SK-N-SH (cell line): ENCODE data around the gene SEM1. TPM values are rescaled to one million over a fixed set of nuclear protein-coding genes. Genes with fewer than 3 reads are reported as not detected.
A peak's percentile ranks its signal among the peaks of the same experiment; 100 is the strongest.

Source experiments
- CTCF ChIA-PET: fragments of 300-600, 350-600 bp; formaldehyde crosslinking; extraction: SDS; loops from one replicate; lab custom pipeline; 2021; lab: Yijun Ruan, JAX
- POLR2A ChIA-PET: fragments of 350-600 bp; sonication (Branson Sonifier 250); formaldehyde crosslinking; extraction: SDS; loops from one replicate; lab custom pipeline; 2020; ENCODE audit warnings: antibody characterized with exemption, inconsistent platforms; lab: Yijun Ruan, JAX
- DNase-seq: peaks from one replicate; pipeline ENCODE4 v3.0.0; 2012
- H2AFZ ChIP-seq: fragments of 200-600 bp; sonication (generic); 2 replicates; pipeline ENCODE4 v1.8.1; 2016; ENCODE audit warnings: antibody characterized with exemption, mild to moderate bottlenecking, low read depth
- H3F3A ChIP-seq: fragments of 200-600 bp; sonication (generic); replicated peaks from 2 replicates; pipeline ENCODE3; 2016; ENCODE audit warnings: antibody characterized with exemption, mild to moderate bottlenecking; ENCODE audit not compliant: insufficient read depth
- H3K27ac ChIP-seq, 2 experiments: fragments of 200-500 bp in 1 of 2; fragments of 200-600 bp in 1 of 2; sonication (Bioruptor generic) in 1 of 2; sonication (generic), shearing (Covaris generic) in 1 of 2; 2 replicates each; pipeline versions ENCODE4 v1.5.1 to v1.6.1; 2014 to 2016; ENCODE audit warnings: low read depth in 2 of 2, inconsistent platforms in 1 of 2, low read length in 1 of 2, mild to moderate bottlenecking in 1 of 2, mixed read lengths in 1 of 2
- H3K27me3 ChIP-seq: fragments of 200-600 bp; sonication (generic), shearing (Covaris generic); 2 replicates; pipeline ENCODE4 v1.6.1; 2016; ENCODE audit warnings: mixed run types; ENCODE audit not compliant: insufficient read depth
- H3K36me3 ChIP-seq, 2 experiments: fragments of 200-500 bp in 1 of 2; fragments of 200-600 bp in 1 of 2; sonication (Bioruptor generic) in 1 of 2; sonication (generic) in 1 of 2; replicated peaks in 1 of 2; 2 replicates each; pipeline versions ENCODE3 to v1.5.1; 2014 to 2016; ENCODE audit warnings: low read length in 1 of 2, mild to moderate bottlenecking in 1 of 2; ENCODE audit not compliant: insufficient read depth in 2 of 2, control insufficient read depth in 1 of 2
- H3K4me1 ChIP-seq, 2 experiments: fragments of 200-500 bp in 1 of 2; fragments of 200-600 bp in 1 of 2; sonication (Bioruptor generic) in 1 of 2; sonication (generic), shearing (Covaris generic) in 1 of 2; 2 replicates each; pipeline versions ENCODE4 v1.5.1 to v1.6.1; 2014 to 2016; ENCODE audit warnings: low read depth in 1 of 2, low read length in 1 of 2, mixed run types in 1 of 2; ENCODE audit not compliant: insufficient read depth in 2 of 2, control insufficient read depth in 1 of 2
- H3K4me2 ChIP-seq: fragments of 200-600 bp; sonication (generic), shearing (Covaris generic); 2 replicates; pipeline ENCODE4 v1.6.1; 2017; ENCODE audit warnings: mixed run types
- H3K4me3 ChIP-seq, 2 experiments: fragments of 200-500 bp in 1 of 2; fragments of 200-600 bp in 1 of 2; sonication (Bioruptor generic) in 1 of 2; sonication (generic), shearing (Covaris generic) in 1 of 2; 2 replicates each; pipeline versions ENCODE4 v1.5.1 to v1.8.1; 2014 to 2016; ENCODE audit warnings: low read depth in 2 of 2, inconsistent platforms in 1 of 2, low read length in 1 of 2, mild to moderate bottlenecking in 1 of 2, mixed read lengths in 1 of 2, moderate library complexity in 1 of 2
- H3K79me2 ChIP-seq: fragments of 200-600 bp; sonication (generic); 2 replicates; pipeline ENCODE4 v1.8.1; 2017; ENCODE audit warnings: mild to moderate bottlenecking; ENCODE audit not compliant: insufficient read depth
- H3K9ac ChIP-seq: fragments of 200-600 bp; sonication (generic); 2 replicates; pipeline ENCODE4 v1.6.1; 2017; ENCODE audit warnings: mixed run types
- H3K9me2 ChIP-seq: fragments of 200-600 bp; sonication (generic); 2 replicates; pipeline ENCODE4 v1.6.1; 2017; ENCODE audit warnings: mixed run types
- H3K9me3 ChIP-seq: fragments of 200-600 bp; sonication (generic); 2 replicates; pipeline ENCODE4 v1.6.1; 2017; ENCODE audit warnings: mixed run types, mild to moderate bottlenecking, moderate library complexity
- H4K20me1 ChIP-seq: fragments of 200-600 bp; sonication (generic); 2 replicates; pipeline ENCODE4 v1.6.1; 2017; ENCODE audit warnings: mild to moderate bottlenecking, mixed run types; ENCODE audit not compliant: insufficient read depth
- CHD2 ChIP-seq: fragments of 150-350 bp; IDR thresholded peaks from 2 replicates; pipeline ENCODE4 v1.6.1; 2018; ENCODE audit warnings: low read length; ENCODE audit not compliant: partially characterized antibody
- ELF1 ChIP-seq: IDR thresholded peaks from 2 replicates; pipeline ENCODE4 v1.4.0; 2012
- EP300 ChIP-seq, 2 experiments: IDR thresholded peaks; 2 replicates each; pipeline versions ENCODE4 v1.4.0 to v1.6.1; 2012; ENCODE audit warnings: borderline replicate concordance in 1 of 2, low read depth in 1 of 2, low read length in 1 of 2
- EZH2phosphoT487 ChIP-seq: fragments of 200-600 bp; sonication (generic); IDR thresholded peaks from 2 replicates; pipeline ENCODE4 v1.6.1; 2017; ENCODE audit warnings: low read depth, mixed run types, mild to moderate bottlenecking, antibody characterized with exemption, moderate library complexity, borderline replicate concordance
- FOSL2 ChIP-seq: IDR thresholded peaks from 2 replicates; pipeline ENCODE4 v1.4.0; 2012; ENCODE audit warnings: low read depth, mild to moderate bottlenecking, moderate library complexity, borderline replicate concordance
- FOXJ3 ChIP-seq: sonication (generic); formaldehyde crosslinking; IDR thresholded peaks from 2 replicates; pipeline ENCODE4 v1.5.1; 2020; ENCODE audit warnings: mild to moderate bottlenecking, missing genetic modification reagents
- GABPA ChIP-seq: IDR thresholded peaks from 2 replicates; pipeline ENCODE4 v1.4.0; 2012; ENCODE audit warnings: low read depth, mild to moderate bottlenecking
- JUND ChIP-seq: IDR thresholded peaks from 2 replicates; pipeline ENCODE4 v1.4.0; 2012
- MEF2A ChIP-seq: IDR thresholded peaks from 2 replicates; pipeline ENCODE4 v1.4.0; 2012; ENCODE audit warnings: low read depth, borderline replicate concordance
- NFIC ChIP-seq: IDR thresholded peaks from 2 replicates; pipeline ENCODE4 v1.4.0; 2012; ENCODE audit warnings: borderline replicate concordance
- NRF1 ChIP-seq: IDR thresholded peaks from 2 replicates; pipeline ENCODE4 v1.6.1; 2012; ENCODE audit warnings: low read depth, mild to moderate bottlenecking, low read length
- POLR2AphosphoS5 ChIP-seq: IDR thresholded peaks from 2 replicates; pipeline ENCODE4 v1.6.1; 2012; ENCODE audit warnings: low read depth, low read length
- RAD21 ChIP-seq: IDR thresholded peaks from 2 replicates; pipeline ENCODE4 v1.6.1; 2012; ENCODE audit warnings: mild to moderate bottlenecking, low read length
- RCOR1 ChIP-seq: fragments of 150-350 bp; IDR thresholded peaks from 2 replicates; pipeline ENCODE4 v1.6.1; 2017; ENCODE audit warnings: antibody characterized with exemption, low read length
- RFX5 ChIP-seq: IDR thresholded peaks from 2 replicates; pipeline ENCODE4 v1.6.1; 2012; ENCODE audit warnings: mild to moderate bottlenecking, improper control_type of control experiment, low read length
- RXRA ChIP-seq: IDR thresholded peaks from 2 replicates; pipeline ENCODE4 v1.4.0; 2012; ENCODE audit warnings: low read depth, mild to moderate bottlenecking, borderline replicate concordance
- SIN3A ChIP-seq: IDR thresholded peaks from 2 replicates; pipeline ENCODE4 v1.6.1; 2012; ENCODE audit warnings: low read depth, mild to moderate bottlenecking, low read length, moderate library complexity, borderline replicate concordance
- SMC3 ChIP-seq: IDR thresholded peaks from 2 replicates; pipeline ENCODE4 v1.6.1; 2012; ENCODE audit warnings: low read depth, low read length, improper control_type of control experiment
- TAF1 ChIP-seq: IDR thresholded peaks from 2 replicates; pipeline ENCODE4 v1.6.1; 2012; ENCODE audit warnings: low read depth, mild to moderate bottlenecking, low read length, moderate library complexity, borderline replicate concordance
- TCF12 ChIP-seq: IDR thresholded peaks from 2 replicates; pipeline ENCODE4 v1.4.0; 2012
- TEAD4 ChIP-seq: IDR thresholded peaks from 2 replicates; pipeline ENCODE4 v1.4.0; 2012; ENCODE audit warnings: mild to moderate bottlenecking, borderline replicate concordance; ENCODE audit not compliant: insufficient read depth
- ZBTB33 ChIP-seq: IDR thresholded peaks from 2 replicates; pipeline ENCODE4 v1.4.0; 2012; ENCODE audit warnings: low read depth, borderline replicate concordance
- WGBS: methylation state at CpG from one replicate; pipeline ENCODE4 v1.1.6; 2017; ENCODE audit warnings: low lambda C conversion rate; 5-methylcytosine and 5-hydroxymethylcytosine counted together
- polyA plus RNA-seq, 3 experiments: library from polyadenylated mRNA; depleted of rRNA; stranded (reverse); fragments of >200 nt; gene quantifications; 2 replicates each; pipeline ENCODE4 v1.2.3, GENCODE V29; 2012
- TF ChIP-seq, protein P1 (sequence below): fragments of 200-600 bp; sonication (generic); IDR thresholded peaks from 2 replicates; pipeline ENCODE4 v1.6.1; 2017; ENCODE audit warnings: antibody characterized with exemption, mild to moderate bottlenecking, moderate library complexity
- TF ChIP-seq, protein P2 (sequence below): IDR thresholded peaks from 2 replicates; pipeline ENCODE4; 2012

Gene SEM1
- 40.7 and 56.3 TPM in 2 replicates for polyA plus RNA-seq (2012; rRNA removed)
- 73.1 and 244 TPM in 2 replicates for polyA plus RNA-seq (2012; cell fraction: cytosol; rRNA removed)
- 8.9 and 18.3 TPM in 2 replicates for polyA plus RNA-seq (2012; cell fraction: nucleus; rRNA removed)

DNA sequence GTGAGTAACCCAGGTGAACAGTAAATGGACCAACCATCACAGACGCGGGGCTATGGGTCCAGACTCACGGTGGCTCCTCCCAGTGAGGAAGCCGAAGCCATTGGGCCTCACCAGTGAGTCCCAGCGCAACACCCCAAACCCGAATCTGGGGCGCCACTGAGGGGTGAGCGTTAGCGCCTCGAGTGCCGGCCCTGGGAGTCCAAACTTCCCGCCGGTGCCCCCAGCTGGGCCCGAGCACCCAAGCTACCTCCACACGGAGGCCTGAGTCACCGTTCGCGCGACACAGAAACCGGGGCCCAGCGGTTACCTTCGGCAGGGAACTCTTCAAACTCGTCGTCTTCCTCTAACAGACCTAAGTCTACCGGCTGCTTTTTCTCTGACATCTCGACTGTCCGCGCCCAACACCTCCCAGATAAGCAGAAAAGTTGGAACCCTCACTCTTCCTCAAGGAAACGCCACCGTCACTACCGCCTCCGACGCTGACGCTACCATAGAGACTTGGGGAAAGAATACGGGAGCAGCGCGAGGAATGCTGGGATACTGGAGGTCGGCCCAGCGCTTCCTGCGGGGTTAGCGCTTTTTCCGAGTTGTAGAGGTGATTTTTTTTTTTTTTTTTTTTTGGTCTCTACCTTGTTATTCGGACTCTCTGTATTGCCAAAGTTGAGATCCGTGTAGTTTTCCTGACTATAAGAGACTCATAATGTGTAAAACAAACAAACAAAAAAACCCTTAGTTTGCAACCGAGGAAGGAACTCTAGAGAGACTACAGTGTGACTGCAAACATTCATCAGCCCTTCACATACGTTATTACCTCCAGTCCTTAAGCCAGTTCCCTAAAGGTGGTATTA is at the start of gene SEM1:
SEM1 (minus strand) TSS at position 466 of the 848 bp plus-strand sequence; CDS start at position 383, 83 bp downstream.
- ChIA-PET POLR2A (interaction anchor here (1.3 kb wide), 1 partner anchor 296 kb away, joined by 3 read pairs; no protein-coding TSS in a partner anchor), CTCF (interaction anchor here (1.2 to 1.7 kb wide), 3 partner anchors 182 to 484 kb away, joined by 3 to 7 read pairs (median 4); no protein-coding TSS in a partner anchor)
- Histone ChIP-seq H3K9me2 (0 out of 2 replicates have a peak, but pooled peaks cover 4% of the 10 kb centered on the region), H3K27me3 (no peaks in the 10 kb centered on the region), H2AFZ (peak within 1 kb of the TSS; percentile 98), H3K79me2 (peaks cover 51% of the 10 kb centered on the region), H3K9me3 (peaks cover 6% of the 10 kb centered on the region; the same call in 1 of the 2 replicates), H3K4me3 (peak within 1 kb of the TSS; percentile 82 to 97), H3K4me1 (peaks cover 7 to 12% of the 10 kb centered on the region in 2 experiments; a peak in 2 of 4 replicates), H3K27ac (peak within 1 kb of the TSS; percentile 90 to 93), H3F3A (no peaks in the 10 kb centered on the region), H3K4me2 (peak within 1 kb of the TSS; percentile 79), H3K36me3 (peaks cover 11 to 24% of the 10 kb centered on the region in 2 experiments), H3K9ac (peak within 1 kb of the TSS; percentile 88), H4K20me1 (peaks cover 39% of the 10 kb centered on the region)
- DNase-seq: peak; percentile 86
- 2% methylated on average over 46 of the region's 46 CpGs for WGBS
- TF ChIP-seq TCF12 (peak; percentile 36; the same call in 1 of the 2 replicates), NFIC (peak; percentile 36; the same call in 1 of the 2 replicates), ZBTB33 (no peak), SIN3A (peak; percentile 86; the same call in 1 of the 2 replicates), FOXJ3 (no peak), RFX5 (peak; percentile 66; the same call in 1 of the 2 replicates), SMC3 (peak; percentile 3; the same call in 1 of the 2 replicates), EP300 (IDR thresholded peaks at IDR 0.05; ENCODE audit: borderline replicate concordance in 1 of 2, low read depth in 1 of 2, low read length in 1 of 2) (peak in 1 of 2 experiments; percentile 21; a peak in 2 of 4 replicates), RCOR1 (peak; percentile 74), RXRA (no peak), RAD21 (peak; percentile 22), FOSL2 (peak; percentile 11; the same call in 1 of the 2 replicates), TAF1 (peak; percentile 87), JUND (no peak), CHD2 (peak; percentile 78), MEF2A (no peak), EZH2phosphoT487 (no peak), GABPA (peak; percentile 82), POLR2AphosphoS5 (peak; percentile 97), ELF1 (peak; percentile 91), TEAD4 (no peak), NRF1 (no peak)
- TF ChIP-seq, protein P1, sequence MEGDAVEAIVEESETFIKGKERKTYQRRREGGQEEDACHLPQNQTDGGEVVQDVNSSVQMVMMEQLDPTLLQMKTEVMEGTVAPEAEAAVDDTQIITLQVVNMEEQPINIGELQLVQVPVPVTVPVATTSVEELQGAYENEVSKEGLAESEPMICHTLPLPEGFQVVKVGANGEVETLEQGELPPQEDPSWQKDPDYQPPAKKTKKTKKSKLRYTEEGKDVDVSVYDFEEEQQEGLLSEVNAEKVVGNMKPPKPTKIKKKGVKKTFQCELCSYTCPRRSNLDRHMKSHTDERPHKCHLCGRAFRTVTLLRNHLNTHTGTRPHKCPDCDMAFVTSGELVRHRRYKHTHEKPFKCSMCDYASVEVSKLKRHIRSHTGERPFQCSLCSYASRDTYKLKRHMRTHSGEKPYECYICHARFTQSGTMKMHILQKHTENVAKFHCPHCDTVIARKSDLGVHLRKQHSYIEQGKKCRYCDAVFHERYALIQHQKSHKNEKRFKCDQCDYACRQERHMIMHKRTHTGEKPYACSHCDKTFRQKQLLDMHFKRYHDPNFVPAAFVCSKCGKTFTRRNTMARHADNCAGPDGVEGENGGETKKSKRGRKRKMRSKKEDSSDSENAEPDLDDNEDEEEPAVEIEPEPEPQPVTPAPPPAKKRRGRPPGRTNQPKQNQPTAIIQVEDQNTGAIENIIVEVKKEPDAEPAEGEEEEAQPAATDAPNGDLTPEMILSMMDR: peak; percentile 11; the same call in 1 of the 2 replicates
- TF ChIP-seq, protein P2, sequence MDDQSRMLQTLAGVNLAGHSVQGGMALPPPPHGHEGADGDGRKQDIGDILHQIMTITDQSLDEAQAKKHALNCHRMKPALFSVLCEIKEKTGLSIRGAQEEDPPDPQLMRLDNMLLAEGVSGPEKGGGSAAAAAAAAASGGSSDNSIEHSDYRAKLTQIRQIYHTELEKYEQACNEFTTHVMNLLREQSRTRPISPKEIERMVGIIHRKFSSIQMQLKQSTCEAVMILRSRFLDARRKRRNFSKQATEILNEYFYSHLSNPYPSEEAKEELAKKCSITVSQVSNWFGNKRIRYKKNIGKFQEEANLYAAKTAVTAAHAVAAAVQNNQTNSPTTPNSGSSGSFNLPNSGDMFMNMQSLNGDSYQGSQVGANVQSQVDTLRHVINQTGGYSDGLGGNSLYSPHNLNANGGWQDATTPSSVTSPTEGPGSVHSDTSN: no peak
